ENCODE measurements around the gene B4GALT2.

DNA sequence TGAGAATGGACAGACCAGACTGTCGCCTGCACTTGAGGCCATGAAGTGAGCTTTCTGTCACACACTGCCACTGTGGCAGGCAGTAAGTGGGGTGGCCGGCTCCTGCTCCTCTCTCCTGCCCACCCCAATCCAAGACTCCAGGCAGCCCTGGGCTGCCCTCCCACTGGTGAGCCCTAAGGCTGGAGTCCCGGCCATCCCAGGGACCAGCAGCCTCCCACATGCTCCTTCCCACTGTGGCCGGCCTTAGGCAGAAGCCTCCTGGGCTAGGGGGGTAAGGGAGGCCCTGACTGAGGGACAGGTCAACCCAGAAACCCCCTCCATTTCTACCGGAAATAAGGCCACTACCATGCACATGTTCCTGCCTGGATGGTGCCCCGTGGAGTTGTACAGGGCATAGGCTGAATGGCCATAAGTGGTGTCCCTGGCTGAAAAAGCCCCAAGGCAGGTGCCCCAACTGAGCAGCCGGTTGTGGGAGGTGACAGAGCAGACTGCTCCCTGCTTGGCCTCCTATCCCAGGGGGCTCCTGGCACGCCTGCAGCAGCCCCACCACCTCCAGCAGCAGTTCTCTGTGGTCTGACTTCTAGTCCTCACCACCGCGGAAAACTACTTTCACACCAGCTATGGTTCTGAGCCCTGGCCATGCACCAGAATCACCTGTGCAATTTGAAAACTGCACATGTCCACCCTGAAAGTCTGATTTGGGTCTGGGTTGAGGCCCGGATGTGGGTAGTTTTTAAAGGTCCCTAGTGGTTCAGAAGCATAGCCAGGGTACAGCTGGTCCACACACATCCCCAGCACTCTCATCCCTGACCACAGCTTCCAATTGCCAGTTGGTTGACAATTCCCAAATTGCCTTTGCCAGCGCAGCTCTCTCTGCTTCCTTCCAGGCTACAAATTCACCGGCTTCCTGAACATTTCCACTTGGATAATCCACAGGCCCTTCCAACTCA, 47.0 kb upstream of the B4GALT2 start:
- TF ChIP-seq, protein P1, sequence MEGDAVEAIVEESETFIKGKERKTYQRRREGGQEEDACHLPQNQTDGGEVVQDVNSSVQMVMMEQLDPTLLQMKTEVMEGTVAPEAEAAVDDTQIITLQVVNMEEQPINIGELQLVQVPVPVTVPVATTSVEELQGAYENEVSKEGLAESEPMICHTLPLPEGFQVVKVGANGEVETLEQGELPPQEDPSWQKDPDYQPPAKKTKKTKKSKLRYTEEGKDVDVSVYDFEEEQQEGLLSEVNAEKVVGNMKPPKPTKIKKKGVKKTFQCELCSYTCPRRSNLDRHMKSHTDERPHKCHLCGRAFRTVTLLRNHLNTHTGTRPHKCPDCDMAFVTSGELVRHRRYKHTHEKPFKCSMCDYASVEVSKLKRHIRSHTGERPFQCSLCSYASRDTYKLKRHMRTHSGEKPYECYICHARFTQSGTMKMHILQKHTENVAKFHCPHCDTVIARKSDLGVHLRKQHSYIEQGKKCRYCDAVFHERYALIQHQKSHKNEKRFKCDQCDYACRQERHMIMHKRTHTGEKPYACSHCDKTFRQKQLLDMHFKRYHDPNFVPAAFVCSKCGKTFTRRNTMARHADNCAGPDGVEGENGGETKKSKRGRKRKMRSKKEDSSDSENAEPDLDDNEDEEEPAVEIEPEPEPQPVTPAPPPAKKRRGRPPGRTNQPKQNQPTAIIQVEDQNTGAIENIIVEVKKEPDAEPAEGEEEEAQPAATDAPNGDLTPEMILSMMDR (IDR thresholded peaks at IDR 0.05) = no peak
- TF ChIP-seq EZH2 (IDR thresholded peaks at IDR 0.05) (no peak), EZH2phosphoT487 (IDR thresholded peaks at IDR 0.05) (no peak)
